MV-4-11 (cell line): ENCODE measurements around the gene ZNF17.

Experiments
- DNase-seq: peaks from one replicate; lab custom pipeline; 2025; lab: John Stamatoyannopoulos, UW

The ZNF17 gene

DNA sequence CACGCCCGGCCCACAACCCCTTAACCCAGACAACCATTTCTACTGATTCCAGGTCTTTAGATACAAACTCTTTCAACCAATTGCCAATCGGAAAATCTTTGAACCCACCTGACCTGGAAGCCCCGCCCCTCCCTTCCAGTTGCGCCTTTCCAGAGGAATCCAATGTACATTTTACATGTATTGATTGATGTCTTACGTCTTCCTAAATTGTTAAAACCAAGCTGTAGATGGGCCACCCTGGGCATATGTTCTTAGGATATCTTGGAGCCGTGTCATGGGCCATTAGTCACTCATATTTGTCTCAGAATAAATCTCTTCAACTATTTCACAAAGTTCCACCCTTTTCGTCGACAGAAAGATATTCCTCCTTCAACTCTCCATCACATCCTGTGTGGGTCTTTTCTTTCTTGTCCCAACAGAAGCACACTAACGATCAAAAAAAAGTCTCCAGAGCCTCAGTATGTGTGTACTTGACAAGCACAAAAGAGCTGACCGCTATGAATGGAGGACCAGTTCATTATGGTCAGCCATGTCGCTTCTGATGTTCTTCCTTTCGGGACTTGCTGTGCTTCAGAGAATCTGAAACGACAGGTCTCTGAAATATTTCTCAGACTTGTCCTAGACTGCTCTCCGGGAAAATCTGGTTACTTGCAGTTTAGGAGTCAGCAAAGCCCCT lies 23.6 kb downstream of the ZNF17 start:
- no peak for DNase-seq

DNA sequence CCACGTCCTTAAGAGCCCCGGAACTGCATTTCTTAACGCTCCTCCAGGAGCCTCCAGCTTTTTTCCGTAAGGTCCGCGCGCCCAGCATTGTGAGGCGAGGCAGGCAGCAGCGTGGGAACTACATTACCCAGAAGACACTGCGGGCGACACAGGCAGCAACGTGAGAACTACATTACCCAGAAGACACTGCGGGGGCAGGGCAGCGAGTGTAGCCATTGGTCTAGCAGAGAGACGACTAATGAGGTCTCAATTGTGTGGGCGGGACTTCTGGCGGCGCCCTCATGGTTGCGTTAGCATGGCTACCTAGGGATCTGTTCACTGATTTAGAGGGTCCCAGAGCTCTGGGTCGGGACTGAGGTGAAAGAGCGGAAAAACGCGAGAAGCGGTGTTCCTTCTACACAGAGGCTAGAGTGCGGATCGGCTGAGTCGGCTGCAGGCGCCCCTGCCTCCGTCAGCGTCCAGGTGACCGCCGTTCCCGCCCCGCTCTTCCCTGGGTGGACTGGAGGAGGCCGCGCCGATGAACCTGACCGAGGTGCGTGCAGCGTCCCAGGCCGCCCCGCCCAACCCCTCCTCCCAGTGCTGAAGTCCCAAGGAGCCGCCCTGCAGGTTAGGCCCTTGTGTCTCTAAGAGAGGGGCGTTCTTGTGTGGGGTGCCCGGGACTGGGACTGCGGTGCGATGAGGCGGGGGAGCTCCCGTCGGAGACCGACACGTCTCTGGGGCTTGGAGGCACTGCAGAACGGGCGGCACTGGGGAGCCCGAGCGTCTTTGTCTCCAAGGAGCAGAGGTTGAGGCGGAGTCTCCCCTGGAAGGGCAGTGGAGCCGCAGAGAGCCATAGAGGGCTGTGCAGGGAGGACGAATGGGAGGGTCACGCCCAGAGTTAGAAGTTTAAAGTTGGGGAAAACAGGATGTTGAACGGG lies 24.4 kb downstream of the ZNF17 start, which contains the start of gene ZNF749:
Gene ZNF749, plus strand, starts transcription at position 264 of the 917 bp plus-strand sequence. Its CDS starts 254 bp downstream, at position 518.
- DNase-seq, result peak; percentile 100

DNA sequence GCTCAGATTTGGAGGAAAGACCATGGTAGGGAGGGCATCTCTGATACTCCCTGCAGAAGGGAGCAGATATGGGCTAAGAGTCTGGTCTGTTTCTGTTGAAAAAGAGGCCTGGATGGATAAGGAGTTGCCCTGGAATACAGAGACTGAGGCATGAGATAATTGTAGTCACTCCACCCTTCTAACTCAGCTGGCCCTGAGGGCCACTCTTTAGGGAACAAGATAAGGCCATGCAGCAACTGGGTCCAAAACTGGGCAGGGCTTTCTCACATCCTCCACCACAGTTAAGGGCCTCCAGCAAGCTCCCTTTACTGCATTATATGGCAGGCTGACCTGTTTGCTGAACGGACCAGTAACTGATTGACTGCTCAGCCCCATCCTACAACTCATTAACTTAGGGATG lies 25.5 kb downstream of the ZNF17 start:
- no peak for DNase-seq

DNA sequence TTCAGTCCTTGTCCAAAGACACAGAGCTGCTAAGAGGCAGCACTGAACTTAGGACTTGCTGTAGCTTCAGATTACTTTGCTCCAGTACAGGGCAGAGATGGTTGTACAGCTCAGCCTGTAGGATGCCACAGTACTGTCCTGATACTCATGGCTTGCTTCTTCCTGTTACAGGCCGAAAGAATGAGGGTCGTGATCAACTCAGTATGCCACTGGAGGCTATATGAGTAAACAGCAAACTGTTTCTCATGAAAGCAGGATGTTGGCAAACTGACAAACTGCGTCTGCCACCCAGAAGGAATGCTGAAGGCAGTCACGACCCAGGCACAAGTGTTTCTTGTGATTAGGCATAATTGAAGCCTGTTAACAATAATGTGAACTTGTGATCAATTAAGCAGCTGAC lies 27.0 kb downstream of the ZNF17 start:
- DNase-seq, result no peak

DNA sequence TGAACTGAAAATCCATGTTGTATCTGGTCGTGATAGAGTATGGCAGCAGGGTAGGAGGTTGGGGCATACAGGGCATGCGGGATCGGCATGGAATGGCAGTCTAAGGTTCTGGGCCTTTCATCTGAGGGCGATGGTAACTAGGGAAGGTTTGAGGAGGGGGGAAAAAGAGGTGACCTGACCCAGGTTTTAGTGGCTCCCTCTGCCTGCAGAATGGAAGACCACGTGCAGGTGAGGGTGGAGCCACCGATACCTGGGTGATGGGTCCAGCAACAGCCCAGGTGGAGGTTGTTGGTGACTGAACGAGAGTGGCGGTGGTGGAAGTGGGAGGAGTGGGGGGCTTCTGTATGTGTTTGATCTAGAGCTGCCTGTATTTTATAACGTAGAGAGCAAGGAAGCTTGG lies 28.0 kb downstream of the ZNF17 start:
- no peak for DNase-seq

DNA sequence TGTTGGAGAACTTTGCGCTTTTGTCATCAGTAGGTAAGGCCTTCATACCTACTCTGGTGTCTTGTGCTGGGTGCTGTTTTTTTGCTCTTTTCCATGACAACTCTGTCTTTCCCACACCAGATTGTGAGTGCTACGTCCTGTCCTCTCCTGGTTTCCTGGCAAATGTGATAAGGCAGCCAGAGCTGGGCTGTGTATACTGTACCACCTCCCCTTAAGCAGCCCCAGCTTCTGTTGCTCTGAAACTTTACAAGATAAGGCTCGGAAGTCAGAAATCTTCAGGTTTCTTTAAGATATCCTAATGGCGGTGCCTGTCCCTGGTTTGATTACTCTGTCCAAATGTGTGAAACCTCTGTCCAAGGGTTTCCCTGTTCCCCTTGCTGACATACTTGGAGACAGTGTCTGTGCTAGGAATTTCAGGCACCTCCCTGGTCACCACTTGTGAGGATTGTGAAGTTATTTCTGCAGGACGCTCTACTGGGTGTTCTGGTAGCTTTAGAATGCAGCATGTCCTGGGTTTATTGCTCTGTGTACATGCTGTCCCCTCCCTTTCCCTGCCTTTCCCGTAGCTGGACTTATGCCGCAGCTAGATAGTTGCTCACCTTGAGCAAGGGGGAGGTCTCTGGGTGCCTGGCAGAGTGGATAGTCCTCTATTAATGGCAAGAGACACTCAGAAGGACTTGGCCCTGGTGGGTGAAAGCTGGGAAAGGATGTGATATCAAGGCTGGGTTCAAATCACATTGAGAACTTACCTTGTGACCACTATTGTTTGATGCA lies 31.2 kb downstream of the ZNF17 start:
- DNase-seq, result no peak

DNA sequence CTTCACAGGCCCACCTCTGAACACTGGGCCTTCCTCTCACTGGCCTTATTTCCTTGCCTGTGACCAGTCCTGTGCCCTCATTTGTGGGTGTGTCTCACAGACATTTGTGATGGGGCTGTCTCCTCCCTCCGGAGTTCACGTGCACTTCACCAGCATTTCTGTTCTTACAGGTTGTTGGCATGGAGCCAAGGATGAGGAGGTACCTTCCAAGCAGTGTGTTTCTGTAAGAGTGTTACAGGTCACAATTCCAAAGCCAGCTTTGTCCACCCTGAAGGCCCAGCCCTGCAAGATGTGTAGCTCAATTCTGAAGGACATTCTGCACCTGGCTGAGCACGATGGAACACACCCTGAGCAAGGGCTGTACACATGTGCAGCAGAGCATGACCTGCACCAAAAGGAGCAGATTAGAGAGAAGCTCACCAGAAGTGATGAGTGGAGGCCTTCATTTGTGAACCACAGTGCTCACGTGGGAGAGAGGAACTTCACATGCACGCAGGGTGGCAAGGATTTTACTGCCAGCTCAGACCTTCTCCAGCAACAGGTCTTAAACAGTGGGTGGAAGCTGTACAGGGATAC lies 32.2 kb downstream of the ZNF17 start:
- DNase-seq, result no peak

DNA sequence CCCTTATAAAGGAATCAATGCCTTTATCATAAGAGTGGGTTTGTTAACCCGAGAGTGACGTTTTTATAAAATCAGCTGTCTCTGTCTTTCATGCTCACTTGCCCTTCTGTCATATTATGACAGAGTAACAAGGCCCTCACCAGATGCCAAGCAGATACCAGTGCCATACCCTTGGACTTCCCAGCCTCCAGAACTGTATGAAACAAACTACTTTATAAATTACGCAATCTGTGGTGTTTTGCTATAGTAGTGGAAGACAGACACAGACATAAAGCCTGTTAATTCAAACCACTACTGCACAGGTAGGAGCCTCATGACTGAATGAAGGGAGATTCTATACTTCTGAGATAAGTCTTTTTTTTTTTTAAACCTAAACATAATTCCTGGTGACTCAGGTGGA lies 41.3 kb downstream of the ZNF17 start:
- no peak for DNase-seq

DNA sequence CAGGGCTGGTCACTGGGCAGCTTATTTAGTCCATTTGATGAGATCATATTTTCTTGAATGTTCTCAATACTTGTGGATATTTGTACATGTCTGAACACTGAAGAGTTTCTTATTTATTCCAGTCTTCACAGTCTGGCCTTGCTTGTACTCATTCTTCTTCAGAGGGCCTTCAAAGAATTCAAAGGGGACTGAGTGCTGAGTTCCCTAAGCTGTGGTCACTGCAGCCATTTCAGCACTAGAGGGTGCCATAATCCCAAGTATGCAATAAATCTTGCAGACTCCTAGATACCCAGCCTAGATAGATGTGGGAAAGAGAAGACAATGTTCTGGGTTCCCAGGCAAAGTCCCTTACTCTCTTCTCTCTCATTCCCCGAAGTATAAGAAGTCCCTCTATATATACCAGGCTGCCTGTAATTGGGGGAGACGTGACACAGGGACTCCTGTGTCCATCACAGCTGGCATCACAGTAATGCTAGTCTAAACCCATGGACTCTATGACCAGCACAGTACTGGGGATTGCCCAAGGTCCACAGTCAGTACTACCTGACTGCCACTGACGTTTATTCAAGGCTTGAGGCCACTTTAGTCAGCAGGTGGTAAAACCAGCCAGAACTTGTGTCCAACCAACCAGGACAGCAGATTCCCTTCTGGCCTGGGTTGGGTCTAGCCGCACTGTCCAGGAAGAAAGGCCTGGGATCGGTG lies 54.9 kb downstream of the ZNF17 start:
- peak; percentile 57 for DNase-seq

DNA sequence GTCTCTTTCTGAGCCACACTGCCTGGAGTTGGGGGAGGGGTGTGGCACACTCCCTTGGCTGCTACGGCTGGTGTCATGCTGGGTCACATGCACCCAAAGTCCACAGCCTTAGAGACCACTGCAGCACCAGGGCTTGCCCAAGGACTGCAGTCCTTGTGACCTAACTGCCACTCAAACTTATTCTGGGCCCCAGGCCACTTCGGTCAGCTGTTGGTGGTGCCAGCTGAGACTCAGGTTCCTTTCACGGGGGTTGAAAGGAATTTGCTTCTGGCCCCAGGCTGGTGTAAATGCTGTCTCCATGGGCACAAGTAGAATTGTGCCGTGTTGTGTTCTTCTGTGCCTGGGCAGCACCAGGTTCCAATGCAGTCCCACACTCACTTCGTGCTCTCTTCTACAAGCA lies 55.5 kb downstream of the ZNF17 start:
- DNase-seq, result no peak
